ENCODE measurements around the gene COX7A2L. TPM values are rescaled to one million over a fixed set of nuclear protein-coding genes. Genes with fewer than 3 reads are reported as not detected.

COX7A2L gene
- total and polyA plus RNA-seq, 2 donors (not counting 1 experiment from before 2014, with no cell fraction given), result 39.4 to 66.7 TPM

- no peak overlapping the region for H3K27ac ChIP-seq (ENCODE audit: low read length in 2 of 2)
- no peaks in the 10 kb centered on the region for H3K36me3 ChIP-seq (replicated peaks in 1 of 2; ENCODE audit: control extremely low read depth in 1 of 2, control insufficient read depth in 1 of 2, extremely low read depth in 1 of 2, insufficient read depth in 2 of 2, low read length in 1 of 2)
- no peaks in the 10 kb centered on the region for H3K79me2 ChIP-seq (ENCODE audit: control insufficient read depth, insufficient read depth, low read length)
- no peaks in the 10 kb centered on the region for H3K4me1 ChIP-seq (ENCODE audit: control insufficient read depth in 2 of 2, insufficient read depth in 2 of 2, low read length in 2 of 2)
- no peaks in the 10 kb centered on the region for H3K9me3 Mint-ChIP-seq (ENCODE audit: insufficient read depth)
- intact Hi-C loops (cut with micrococcal nuclease), result no loop called here
- H3K27me3 ChIP-seq (replicated peaks in 1 of 4; ENCODE audit: control extremely low read depth in 1 of 4, control insufficient read depth in 3 of 4, insufficient read depth in 4 of 4, low read length in 3 of 4), result no peaks in the 10 kb centered on the region
- POLR2A ChIA-PET, result no interaction called here
- DNase-seq, result no peak
- H3K4me1 Mint-ChIP-seq, result no peaks in the 10 kb centered on the region
- TF ChIP-seq CTCF (IDR thresholded peaks at IDR 0.05) (no peak), EZH2 (IDR thresholded peaks at IDR 0.05; ENCODE audit: borderline replicate concordance, insufficient read depth, low read depth, low read length, poor library complexity, severe bottlenecking) (no peak)
- H4K20me1 ChIP-seq (ENCODE audit: control insufficient read depth, insufficient read depth, low read length, poor library complexity, severe bottlenecking), result no peaks in the 10 kb centered on the region
- H3K4me3 Mint-ChIP-seq, result no peak overlapping the region
- WGBS (ENCODE audit: insufficient coverage), result 83% methylated on average over 6 of the region's 6 CpGs
- no peak overlapping the region for H3K9ac ChIP-seq (ENCODE audit: low read length)
- H3K4me3 ChIP-seq (ENCODE audit: control extremely low read depth in 1 of 5, extremely low read depth in 1 of 5, insufficient read depth in 1 of 5, low read depth in 2 of 5, low read length in 4 of 5), result no peak overlapping the region
- ATAC-seq (ENCODE audit: low read depth), result no peak
- H3K27ac Mint-ChIP-seq, result no peak overlapping the region
- peaks cover 15% of the 10 kb centered on the region for H3K27me3 Mint-ChIP-seq
- H3K9me3 ChIP-seq (ENCODE audit: control extremely low read depth in 1 of 3, control insufficient read depth in 2 of 3, insufficient read depth in 1 of 3, low read length in 2 of 3), result peaks cover 0 to 20% (median 0%) of the 10 kb centered on the region in 3 donors
- H2AFZ ChIP-seq (ENCODE audit: insufficient read depth, low read depth, low read length, poor library complexity, severe bottlenecking), result no peak overlapping the region
- CTCF ChIA-PET, result no interaction called here
- H3K4me2 ChIP-seq (replicated peaks; ENCODE audit: low read depth, low read length, poor library complexity, severe bottlenecking), result no peak overlapping the region
Measured at GRCh38 chr2:42407476-42407875, 46.5 kb upstream of the COX7A2L start.

- Mint-ChIP-seq H3K27me3 (peaks cover 9% of the 10 kb centered on the region), H3K27ac (no peak overlapping the region), H3K4me3 (no peak overlapping the region), H3K4me1 (no peaks in the 10 kb centered on the region), H3K9me3 (ENCODE audit: insufficient read depth) (no peaks in the 10 kb centered on the region)
- 82% methylated on average over 4 of the region's 4 CpGs for WGBS (ENCODE audit: insufficient coverage)
- H4K20me1 ChIP-seq (ENCODE audit: control insufficient read depth, insufficient read depth, low read length, poor library complexity, severe bottlenecking), result no peaks in the 10 kb centered on the region
- H3K27ac ChIP-seq (ENCODE audit: low read length in 2 of 2), result no peak overlapping the region
- no peaks in the 10 kb centered on the region for H3K79me2 ChIP-seq (ENCODE audit: control insufficient read depth, insufficient read depth, low read length)
- POLR2A ChIA-PET, result no interaction called here
- no peak overlapping the region for H2AFZ ChIP-seq (ENCODE audit: insufficient read depth, low read depth, low read length, poor library complexity, severe bottlenecking)
- no peaks in the 10 kb centered on the region for H3K36me3 ChIP-seq (replicated peaks in 1 of 2; ENCODE audit: control extremely low read depth in 1 of 2, control insufficient read depth in 1 of 2, extremely low read depth in 1 of 2, insufficient read depth in 2 of 2, low read length in 1 of 2)
- H3K9ac ChIP-seq (ENCODE audit: low read length), result no peak overlapping the region
- CTCF ChIA-PET, result no interaction called here
- no peaks in the 10 kb centered on the region for H3K27me3 ChIP-seq (replicated peaks in 1 of 4; ENCODE audit: control extremely low read depth in 1 of 4, control insufficient read depth in 3 of 4, insufficient read depth in 4 of 4, low read length in 3 of 4)
- no peaks in the 10 kb centered on the region for H3K4me1 ChIP-seq (ENCODE audit: control insufficient read depth in 2 of 2, insufficient read depth in 2 of 2, low read length in 2 of 2)
- DNase-seq, result no peak
- intact Hi-C loops (cut with micrococcal nuclease), result no loop called here
- H3K9me3 ChIP-seq (ENCODE audit: control extremely low read depth in 1 of 3, control insufficient read depth in 2 of 3, insufficient read depth in 1 of 3, low read length in 2 of 3), result peaks cover 0 to 25% (median 0%) of the 10 kb centered on the region in 3 donors
- no peak overlapping the region for H3K4me3 ChIP-seq (ENCODE audit: control extremely low read depth in 1 of 5, extremely low read depth in 1 of 5, insufficient read depth in 1 of 5, low read depth in 2 of 5, low read length in 4 of 5)
- TF ChIP-seq EZH2 (IDR thresholded peaks at IDR 0.05; ENCODE audit: borderline replicate concordance, insufficient read depth, low read depth, low read length, poor library complexity, severe bottlenecking), result no peak
- no peak for TF ChIP-seq CTCF (IDR thresholded peaks at IDR 0.05)
- no peak overlapping the region for H3K4me2 ChIP-seq (replicated peaks; ENCODE audit: low read depth, low read length, poor library complexity, severe bottlenecking)
- no peak for ATAC-seq (ENCODE audit: low read depth)
Measured at GRCh38 chr2:42404676-42405075, 43.7 kb upstream of the COX7A2L start.
